CD8-positive, alpha-beta memory T cell (primary cell): ENCODE results near the gene SAPCD2. TPM values are rescaled to one million over a fixed set of nuclear protein-coding genes. Genes with fewer than 3 reads are reported as not detected.

Experiments
- CTCF ChIA-PET: fragments of 350-600 bp; sonication (Branson Sonifier 250); formaldehyde crosslinking; loops from one replicate; lab custom pipeline; 2021; ENCODE audit warnings: antibody characterized with exemption; lab: Charles Lee
- POLR2A ChIA-PET: fragments of 350-600 bp; sonication (Branson Sonifier 250); formaldehyde crosslinking; loops from one replicate; lab custom pipeline; 2021; ENCODE audit warnings: antibody characterized with exemption; lab: Charles Lee
- DNase-seq, 5 donors: peaks; one replicate each; pipeline versions ENCODE4 v3.0.0 to v3.0.0-alpha.2; 2020 to 2022; ENCODE audit warnings: mixed read lengths in 1 of 5
- H3K27ac ChIP-seq: one replicate; pipeline ENCODE4 v1.7.0; 2013; ENCODE audit warnings: low read depth, mild to moderate bottlenecking, low read length, moderate library complexity
- H3K27me3 ChIP-seq: 2 replicates; pipeline ENCODE4 v1.7.0; 2013; ENCODE audit warnings: low read length, mild to moderate bottlenecking; ENCODE audit not compliant: insufficient read depth, poor library complexity, severe bottlenecking
- H3K36me3 ChIP-seq: 2 replicates; pipeline ENCODE4 v1.7.0; 2013; ENCODE audit warnings: mild to moderate bottlenecking, low read length, moderate library complexity; ENCODE audit not compliant: insufficient read depth
- H3K4me1 ChIP-seq: 2 replicates; pipeline ENCODE4 v1.7.0; 2013; ENCODE audit warnings: mild to moderate bottlenecking, low read length, moderate library complexity; ENCODE audit not compliant: insufficient read depth
- H3K4me3 ChIP-seq: 2 replicates; pipeline ENCODE4 v1.7.0; 2013; ENCODE audit warnings: mild to moderate bottlenecking, low read length
- H3K9me3 ChIP-seq: 2 replicates; pipeline ENCODE4 v1.7.0; 2013; ENCODE audit warnings: mild to moderate bottlenecking, low read length
- H3K27ac Mint-ChIP-seq, 8 donors: one replicate each; pipeline ENCODE4 v1.8.0; 2020 to 2021; ENCODE audit warnings: mixed read lengths in 8 of 8, mild to moderate bottlenecking in 6 of 8, inconsistent platforms in 3 of 8, moderate library complexity in 3 of 8
- H3K27me3 Mint-ChIP-seq, 2 donors: one replicate each; pipeline ENCODE4 v1.8.0; 2020 to 2021; ENCODE audit warnings: mixed read lengths in 2 of 2, mild to moderate bottlenecking in 1 of 2, moderate library complexity in 1 of 2
- H3K36me3 Mint-ChIP-seq, 3 donors: one replicate each; pipeline ENCODE4 v1.8.0; 2020 to 2021; ENCODE audit warnings: mixed read lengths in 3 of 3, inconsistent platforms in 1 of 3, mild to moderate bottlenecking in 1 of 3
- H3K4me1 Mint-ChIP-seq, 3 donors: one replicate each; pipeline ENCODE4 v1.8.0; 2020 to 2021; ENCODE audit warnings: mixed read lengths in 3 of 3, inconsistent platforms in 1 of 3, mild to moderate bottlenecking in 1 of 3
- H3K4me3 Mint-ChIP-seq, 7 donors: one replicate each; pipeline ENCODE4 v1.8.0; 2020 to 2021; ENCODE audit warnings: mixed read lengths in 7 of 7, mild to moderate bottlenecking in 6 of 7, moderate library complexity in 4 of 7, inconsistent platforms in 2 of 7
- H3K9me3 Mint-ChIP-seq, 5 donors: one replicate each; pipeline ENCODE4 v1.8.0; 2020 to 2022; ENCODE audit warnings: mixed read lengths in 5 of 5, mild to moderate bottlenecking in 3 of 5, moderate library complexity in 2 of 5, inconsistent platforms in 1 of 5
- polyA plus RNA-seq: library from polyadenylated mRNA; unstranded; fragments of 300-500 nt; fragmentation: Illumina TruSeq; gene quantifications from one replicate; pipeline ENCODE4 v1.2.3, GENCODE V29; 2021
- total RNA-seq, 2 experiments: library from RNA; stranded (reverse); gene quantifications; one replicate each; pipeline ENCODE4 v1.2.3, GENCODE V29; 2021

The SAPCD2 gene
- total and polyA plus RNA-seq, 3 experiments from 2014 or later = 0.15 to 12.7 (median 11.5) TPM

DNA sequence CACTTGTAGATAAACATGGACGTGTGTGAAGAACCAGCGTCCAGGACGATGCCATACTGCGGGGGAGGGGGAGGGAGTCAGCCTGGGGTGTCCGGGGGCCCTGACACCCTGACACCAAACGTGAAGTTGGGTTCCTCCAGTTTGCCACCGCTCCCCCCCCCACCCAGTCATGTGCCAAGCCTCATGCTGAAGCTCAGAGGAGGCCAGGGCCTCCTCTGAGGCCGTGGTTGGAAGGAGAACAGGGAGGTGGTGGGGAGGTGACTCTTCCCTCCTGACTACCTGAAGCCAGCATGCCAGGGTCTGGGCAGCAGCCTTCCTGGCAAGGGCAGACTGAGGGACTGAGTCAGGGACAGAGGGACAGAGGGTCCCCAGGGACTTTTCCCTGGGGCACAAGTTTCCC, 18.1 kb downstream of the SAPCD2 start:
- peaks cover 13 to 26% of the 10 kb centered on the region in 2 donors for H3K27me3 Mint-ChIP-seq
- peaks cover 52% of the 10 kb centered on the region for H3K27me3 ChIP-seq

DNA sequence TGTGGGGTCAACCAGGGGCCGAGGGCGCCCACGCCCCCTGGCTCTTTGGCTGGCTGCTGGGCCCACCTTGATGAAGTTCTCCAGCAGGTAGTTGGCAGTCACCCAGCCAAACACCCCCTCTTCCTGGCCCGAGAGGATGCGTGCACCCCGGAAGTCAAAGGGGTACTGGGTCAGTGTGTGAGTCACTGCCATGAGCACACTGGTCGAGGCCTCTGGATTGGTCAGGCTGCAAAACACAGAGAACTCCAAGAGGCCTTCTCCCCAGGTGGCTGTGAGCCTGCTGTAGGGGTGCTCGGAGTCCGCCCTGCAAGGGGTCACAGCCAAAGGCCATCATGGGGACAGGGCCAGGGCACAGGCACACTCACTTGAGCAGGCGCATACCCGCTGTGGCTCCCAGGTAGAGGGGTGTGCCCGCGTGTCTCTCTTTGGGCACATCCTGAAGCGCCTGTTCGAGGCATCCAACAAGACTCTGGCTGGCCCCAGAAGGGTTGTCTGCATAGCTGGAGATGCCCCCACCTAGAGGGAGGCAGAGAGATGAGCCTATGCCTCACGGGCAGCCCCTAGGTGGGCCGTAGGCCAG, 19.1 kb downstream of the SAPCD2 start:
- no peak overlapping the region for H3K4me3 Mint-ChIP-seq
- Histone ChIP-seq H3K27me3 (peaks cover 58% of the 10 kb centered on the region), H3K4me3 (no peak overlapping the region), H3K27ac (no peak overlapping the region), H3K4me1 (peaks cover 10% of the 10 kb centered on the region), H3K36me3 (no peaks in the 10 kb centered on the region), H3K9me3 (no peaks in the 10 kb centered on the region)
- H3K9me3 Mint-ChIP-seq = no peaks in the 10 kb centered on the region
- ChIA-PET POLR2A (no interaction called here), CTCF (interaction anchor here (0.9 kb wide), 1 partner anchor 16 kb away, joined by 3 read pairs; no protein-coding TSS in a partner anchor)
- H3K27me3 Mint-ChIP-seq = peaks cover 22 to 34% of the 10 kb centered on the region in 2 donors
- no peaks in the 10 kb centered on the region for H3K36me3 Mint-ChIP-seq
- H3K27ac Mint-ChIP-seq = no peak overlapping the region
- H3K4me1 Mint-ChIP-seq = peaks cover 0 to 8% (median 0%) of the 10 kb centered on the region in 3 donors
- DNase-seq = no peak

More for the DNA sequence above, 18.1 kb downstream of the SAPCD2 start:
- Mint-ChIP-seq H3K27ac (no peak overlapping the region), H3K4me3 (peak overlapping the region in 1 of 7 donors; percentile 27), H3K36me3 (no peaks in the 10 kb centered on the region), H3K9me3 (no peaks in the 10 kb centered on the region), H3K4me1 (no peaks in the 10 kb centered on the region)
- peaks cover 8% of the 10 kb centered on the region for H3K4me1 ChIP-seq
- H3K9me3 ChIP-seq = no peaks in the 10 kb centered on the region
- no peaks in the 10 kb centered on the region for H3K36me3 ChIP-seq
- H3K4me3 ChIP-seq = no peak overlapping the region
- no peak overlapping the region for H3K27ac ChIP-seq
- POLR2A ChIA-PET = no interaction called here
- no peak for DNase-seq
- CTCF ChIA-PET = interaction anchor here (1.1 to 1.7 kb wide), 3 partner anchors 11 to 17 kb away, joined by 4 to 6 read pairs (median 6); no protein-coding TSS in a partner anchor

DNA sequence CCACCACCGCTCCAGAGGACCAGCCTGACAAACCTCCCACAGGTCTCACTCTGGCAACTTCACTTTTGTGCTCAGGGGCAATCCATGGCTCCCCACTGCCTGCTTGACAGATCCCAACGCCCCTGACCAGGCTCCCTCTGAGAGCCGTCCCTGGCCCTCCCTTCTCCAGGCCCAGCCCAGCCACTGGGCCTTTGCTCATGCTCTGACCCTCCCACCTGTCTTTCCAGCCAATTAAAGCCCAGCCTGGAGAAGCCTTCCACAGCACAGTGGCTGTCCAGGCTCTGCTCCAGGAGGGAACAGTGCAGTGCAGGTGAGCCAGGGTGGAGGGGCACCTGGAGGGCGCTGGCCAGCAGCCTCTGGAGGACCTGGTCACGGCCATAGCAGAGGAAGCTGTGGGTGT, 19.8 kb downstream of the SAPCD2 start:
- Mint-ChIP-seq H3K4me1 (peaks cover 0 to 8% (median 0%) of the 10 kb centered on the region in 3 donors), H3K27ac (peak overlapping the region in 1 of 8 donors; percentile 52), H3K36me3 (no peaks in the 10 kb centered on the region), H3K4me3 (peak overlapping the region in 1 of 7 donors; percentile 28), H3K27me3 (peaks cover 22 to 34% of the 10 kb centered on the region in 2 donors), H3K9me3 (no peaks in the 10 kb centered on the region)
- Histone ChIP-seq H3K27ac (no peak overlapping the region), H3K27me3 (peaks cover 58% of the 10 kb centered on the region), H3K36me3 (no peaks in the 10 kb centered on the region), H3K4me3 (no peak overlapping the region), H3K4me1 (peaks cover 14% of the 10 kb centered on the region), H3K9me3 (no peaks in the 10 kb centered on the region)
- DNase-seq = no peak
- POLR2A ChIA-PET = no interaction called here
- CTCF ChIA-PET = interaction anchor here (0.9 kb wide), 1 partner anchor 15 kb away, joined by 3 read pairs; no protein-coding TSS in a partner anchor

DNA sequence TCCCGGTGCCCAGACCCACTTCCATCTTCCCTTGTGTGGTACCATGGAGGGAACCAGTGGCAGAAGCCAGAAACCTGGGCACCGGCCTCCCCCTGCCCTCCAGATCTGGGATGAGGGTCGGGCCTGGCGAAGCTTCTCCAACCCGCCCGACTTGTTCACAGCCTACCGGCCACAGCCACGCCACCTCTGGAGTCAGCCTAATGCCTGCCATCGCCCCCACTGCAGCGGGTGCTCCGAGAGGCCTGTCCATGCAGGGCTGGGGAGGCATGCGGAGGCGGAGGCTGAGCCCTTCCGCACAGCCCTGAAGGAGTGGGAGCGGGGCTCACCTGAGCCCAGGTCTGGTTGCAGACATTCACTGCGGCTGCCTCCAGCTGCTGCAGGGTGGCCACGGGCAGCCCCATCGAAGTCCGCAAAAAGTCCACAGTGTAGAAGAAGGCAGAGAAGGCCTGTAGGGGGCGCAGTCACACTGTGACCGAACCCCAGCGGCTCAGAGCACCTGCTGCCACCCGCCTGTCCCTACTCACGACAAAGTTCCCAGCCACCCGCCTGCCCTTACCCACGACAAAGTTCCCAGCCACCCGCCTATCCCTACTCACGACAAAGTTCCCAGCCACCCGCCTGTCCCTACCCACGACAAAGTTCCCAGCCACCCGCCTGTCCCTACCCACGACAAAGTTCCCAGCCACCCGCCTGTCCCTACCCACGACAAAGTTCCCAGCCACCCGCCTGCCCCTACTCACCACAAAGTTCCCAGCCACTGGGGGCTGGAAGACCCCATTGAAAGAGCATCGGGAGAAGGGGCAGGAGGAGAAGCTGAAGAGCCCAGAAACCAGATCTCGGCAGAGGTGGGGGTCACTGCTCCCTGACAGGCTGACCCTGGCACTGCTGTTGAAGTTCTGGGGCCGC, 20.6 kb downstream of the SAPCD2 start:
- Mint-ChIP-seq H3K4me3 (peak overlapping the region in 1 of 7 donors; percentile 56), H3K27me3 (peaks cover 23 to 37% of the 10 kb centered on the region in 2 donors), H3K27ac (peak overlapping the region in 2 of 8 donors; percentile 17 to 52), H3K36me3 (no peaks in the 10 kb centered on the region), H3K4me1 (peaks cover 4 to 15% (median 4%) of the 10 kb centered on the region in 3 donors), H3K9me3 (no peaks in the 10 kb centered on the region)
- Histone ChIP-seq H3K4me1 (peaks cover 20% of the 10 kb centered on the region), H3K36me3 (no peaks in the 10 kb centered on the region), H3K27me3 (peaks cover 62% of the 10 kb centered on the region), H3K4me3 (no peak overlapping the region), H3K9me3 (no peaks in the 10 kb centered on the region), H3K27ac (no peak overlapping the region)
- ChIA-PET CTCF (interaction anchor here (1.5 to 4.4 kb wide), 3 partner anchors 15 to 21 kb away, joined by 5 to 87 read pairs (median 9); partner anchors contain the start of gene SAPCD2), POLR2A (no interaction called here)
- peak in 3 of 5 donors; percentile 37 to 69 (median 42) for DNase-seq

DNA sequence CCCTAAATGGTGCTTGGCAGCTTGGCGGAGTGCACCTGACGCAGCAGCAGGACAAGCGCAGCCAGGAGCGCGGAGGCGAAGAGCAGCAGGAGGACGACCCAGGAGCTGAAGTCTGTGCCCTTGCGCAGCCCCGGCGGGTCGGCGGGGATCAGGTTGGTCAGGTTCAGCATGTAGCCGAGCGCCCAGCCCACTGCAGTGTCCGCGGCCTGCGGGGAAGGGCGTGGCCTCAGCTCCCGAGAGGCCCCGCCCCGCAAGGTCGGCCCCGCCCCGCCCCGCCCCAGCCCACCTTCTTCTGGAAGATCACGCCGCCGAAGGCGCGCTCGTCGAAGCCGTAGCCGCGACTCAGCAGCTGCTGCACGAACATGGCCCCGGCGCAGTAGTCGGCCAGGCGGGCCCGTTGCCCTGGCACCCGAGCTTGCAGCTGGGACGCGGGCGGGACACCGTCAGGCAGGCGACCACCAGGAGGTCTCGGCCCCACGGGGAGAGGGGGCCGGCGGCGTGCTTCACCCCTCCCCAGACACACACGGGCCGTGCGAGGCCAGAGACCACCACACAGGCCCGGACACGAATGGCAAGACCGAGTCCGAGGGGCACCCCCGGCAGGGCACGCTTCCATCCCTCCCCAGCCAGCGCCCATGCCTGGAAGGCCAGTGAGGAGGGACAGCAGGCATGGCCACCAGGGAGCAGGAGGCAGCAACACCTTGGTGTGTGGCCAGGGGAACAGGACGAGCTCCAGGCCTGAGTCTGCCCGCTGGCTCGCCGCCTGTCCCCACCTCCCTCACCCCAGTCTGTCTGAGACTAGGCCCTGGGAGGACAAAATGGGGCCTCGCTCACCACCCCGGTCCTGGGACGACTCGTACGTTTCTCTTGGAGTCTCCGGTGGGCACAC, 21.5 kb downstream of the SAPCD2 start:
- Mint-ChIP-seq H3K4me1 (peaks cover 6 to 23% (median 10%) of the 10 kb centered on the region in 3 donors), H3K27me3 (peaks cover 27 to 40% of the 10 kb centered on the region in 2 donors), H3K4me3 (no peak overlapping the region), H3K9me3 (no peaks in the 10 kb centered on the region), H3K36me3 (no peaks in the 10 kb centered on the region), H3K27ac (no peak overlapping the region)
- no peaks in the 10 kb centered on the region for H3K9me3 ChIP-seq
- H3K4me1 ChIP-seq = peaks cover 29% of the 10 kb centered on the region
- CTCF ChIA-PET = interaction anchor here (1.5 to 4.4 kb wide), 3 partner anchors 14 to 20 kb away, joined by 5 to 87 read pairs (median 9); partner anchors contain the start of gene SAPCD2
- H3K4me3 ChIP-seq = no peak overlapping the region
- DNase-seq = no peak
- no peak overlapping the region for H3K27ac ChIP-seq
- POLR2A ChIA-PET = no interaction called here
- peaks cover 65% of the 10 kb centered on the region for H3K27me3 ChIP-seq
- no peaks in the 10 kb centered on the region for H3K36me3 ChIP-seq

DNA sequence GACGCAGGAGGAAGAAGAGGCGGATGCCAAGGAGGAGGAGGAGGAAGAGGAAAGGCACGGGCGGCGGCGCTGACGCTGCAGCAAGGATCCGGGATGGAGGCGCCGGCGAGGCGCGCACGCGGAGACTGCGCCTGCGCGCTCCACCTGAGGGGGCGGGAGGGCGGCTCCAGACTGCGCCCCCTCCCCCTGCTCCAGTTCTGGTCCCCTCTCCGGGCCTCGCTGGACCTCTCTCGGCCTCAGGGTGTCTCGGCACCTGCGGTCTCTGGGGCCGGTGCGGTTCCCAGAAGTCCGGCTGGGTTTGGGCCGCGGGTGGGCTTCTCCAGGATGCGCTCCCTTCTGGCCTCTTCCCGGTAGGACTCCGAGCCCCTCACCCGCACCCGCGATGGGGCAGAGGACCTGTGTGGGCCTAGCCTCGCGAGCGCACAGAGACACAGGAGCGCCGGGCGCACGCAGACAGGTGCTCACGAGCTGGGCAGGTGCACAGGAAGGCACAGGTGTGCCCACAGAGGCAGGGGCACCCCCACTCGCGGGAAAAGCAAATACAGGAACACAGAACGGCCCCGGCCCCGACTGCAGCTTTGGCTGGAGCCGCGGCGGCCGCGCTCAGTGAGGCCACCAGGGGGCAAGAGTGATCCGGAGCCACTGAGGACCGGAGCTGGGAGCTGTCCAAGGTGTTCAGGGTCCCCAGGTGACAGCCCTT, 24.1 kb downstream of the SAPCD2 start, which contains the start of gene NPDC1:
NPDC1 (minus strand) TSS at position 90 of the 700 bp plus-strand sequence. CDS start 188 bp downstream, outside the sequence.
- Mint-ChIP-seq H3K4me3 (peak within 1 kb of the TSS; percentile 70 to 87 (median 86)), H3K4me1 (peaks cover 6 to 26% (median 13%) of the 10 kb centered on the region in 3 donors), H3K36me3 (no peaks in the 10 kb centered on the region), H3K9me3 (no peaks in the 10 kb centered on the region), H3K27me3 (peaks cover 28 to 35% of the 10 kb centered on the region in 2 donors), H3K27ac (peak within 1 kb of the TSS in 4 of 8 donors; percentile 38 to 60 (median 44))
- H3K27ac ChIP-seq = peak within 1 kb of the TSS; percentile 24
- peaks cover 27% of the 10 kb centered on the region for H3K4me1 ChIP-seq
- H3K4me3 ChIP-seq = peak within 1 kb of the TSS; percentile 47
- peak; percentile 68 to 83 (median 71) for DNase-seq
- H3K9me3 ChIP-seq = no peaks in the 10 kb centered on the region
- POLR2A ChIA-PET = interaction anchor here (0.6 to 1.4 kb wide), 6 partner anchors 11 to 180 kb away, joined by 3 to 5 read pairs (median 3); partner anchors contain the start of genes CLIC3, MAN1B1 and PAXX
- CTCF ChIA-PET = interaction anchor here (0.7 to 4.4 kb wide), 39 partner anchors 9 to 306 kb away, joined by 3 to 87 read pairs (median 5); partner anchors contain the start of genes AJM1, FUT7, MAMDC4 and MAN1B1
- H3K27me3 ChIP-seq = peaks cover 49% of the 10 kb centered on the region
- H3K36me3 ChIP-seq = no peaks in the 10 kb centered on the region
